Hematopoietic multipotent progenitor cell treated with erythropoietin and hydrocortisone succinate and interleukin-3 and kit ligand, for 17 days (in vitro differentiated cells): ENCODE measurements around the gene SIK2.

ENCODE experiments used
- DNase-seq: peaks from one replicate; pipeline ENCODE4 v3.0.0-alpha.2; 2015; ENCODE audit warnings: low spot score

The SIK2 gene

DNA sequence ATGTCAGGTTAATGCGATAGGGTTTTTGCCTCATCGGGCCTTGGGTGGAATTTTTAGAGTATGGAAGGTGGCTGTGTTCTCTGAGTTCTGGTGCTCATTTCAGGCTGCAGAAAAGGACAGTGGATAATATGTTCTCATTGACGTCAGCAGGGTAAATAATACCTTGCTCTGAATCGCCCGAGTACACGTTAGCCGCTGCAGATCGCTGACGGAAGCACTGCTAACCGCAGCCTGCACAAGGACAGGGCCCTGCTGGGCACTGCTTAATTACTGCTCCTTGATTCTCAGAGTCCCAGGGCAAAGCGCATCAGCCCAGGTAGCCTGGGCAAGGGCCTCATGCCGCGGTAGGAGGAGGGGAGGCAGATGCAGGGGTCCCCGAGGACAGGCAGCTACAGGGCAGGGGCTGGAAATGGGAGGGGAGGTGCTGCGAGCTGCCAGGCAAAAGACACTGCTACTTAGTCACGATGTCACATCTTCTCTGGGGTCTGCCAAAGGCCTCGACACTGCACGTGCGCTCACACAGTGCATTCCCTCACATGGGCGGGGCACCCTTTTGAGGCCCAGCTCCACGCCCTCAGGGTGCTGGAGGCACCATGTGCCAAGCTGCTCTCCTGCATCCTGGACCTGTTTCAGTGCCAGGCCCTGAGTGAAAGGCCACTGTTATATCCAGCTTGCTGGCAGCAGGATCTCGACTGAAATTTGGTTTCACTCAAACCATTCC is 128.8 kb downstream of the SIK2 start:
- DNase-seq, result peak; percentile 54

GRCh38 chr11:111731821-111732220 is 129.6 kb downstream of the SIK2 start:
- DNase-seq, result no peak

DNA sequence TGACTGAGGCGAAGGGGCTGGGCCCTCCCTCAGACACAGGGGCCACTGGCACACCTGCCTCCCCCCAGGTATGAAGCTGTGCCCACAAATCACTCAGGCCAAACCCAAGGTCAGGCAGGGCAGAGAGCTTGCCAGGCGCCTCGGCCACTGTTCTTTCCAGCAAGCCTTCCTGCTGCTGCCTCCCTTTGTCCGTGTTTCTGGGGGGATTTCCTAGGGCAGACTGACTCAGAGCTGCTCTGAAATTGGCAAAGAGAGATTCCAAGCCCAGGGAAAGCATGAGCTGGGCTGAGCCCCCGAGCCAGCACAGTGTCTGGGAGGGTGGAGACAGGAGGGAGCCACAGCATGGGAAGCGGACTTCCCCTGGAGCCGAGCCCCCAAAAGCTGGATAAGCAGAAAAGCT is 130.8 kb downstream of the SIK2 start:
- DNase-seq, result no peak

DNA sequence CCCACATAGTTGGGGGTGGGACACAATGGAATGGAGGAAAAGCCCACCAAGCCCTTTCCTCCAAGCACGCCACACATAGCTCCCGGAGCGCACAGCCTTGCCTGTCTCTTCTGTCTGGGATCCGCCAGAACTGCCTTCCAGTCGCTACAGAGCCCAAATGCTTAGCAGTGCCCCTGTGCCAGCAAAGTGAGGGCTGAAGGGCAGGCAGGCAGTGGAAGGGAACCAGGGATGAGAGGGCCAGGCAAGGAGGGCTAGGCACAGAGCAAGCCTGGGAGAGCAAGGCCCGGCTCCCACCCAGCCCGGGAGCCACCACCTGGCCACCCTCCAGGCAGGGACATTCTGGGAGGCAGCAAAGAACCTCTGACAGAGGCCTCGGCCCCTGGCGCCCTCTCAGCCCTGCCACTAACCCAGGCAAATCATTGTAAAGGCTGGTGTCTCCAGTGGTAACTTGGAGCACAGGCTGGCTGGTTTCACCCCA is 131.4 kb downstream of the SIK2 start:
- DNase-seq, result no peak

DNA sequence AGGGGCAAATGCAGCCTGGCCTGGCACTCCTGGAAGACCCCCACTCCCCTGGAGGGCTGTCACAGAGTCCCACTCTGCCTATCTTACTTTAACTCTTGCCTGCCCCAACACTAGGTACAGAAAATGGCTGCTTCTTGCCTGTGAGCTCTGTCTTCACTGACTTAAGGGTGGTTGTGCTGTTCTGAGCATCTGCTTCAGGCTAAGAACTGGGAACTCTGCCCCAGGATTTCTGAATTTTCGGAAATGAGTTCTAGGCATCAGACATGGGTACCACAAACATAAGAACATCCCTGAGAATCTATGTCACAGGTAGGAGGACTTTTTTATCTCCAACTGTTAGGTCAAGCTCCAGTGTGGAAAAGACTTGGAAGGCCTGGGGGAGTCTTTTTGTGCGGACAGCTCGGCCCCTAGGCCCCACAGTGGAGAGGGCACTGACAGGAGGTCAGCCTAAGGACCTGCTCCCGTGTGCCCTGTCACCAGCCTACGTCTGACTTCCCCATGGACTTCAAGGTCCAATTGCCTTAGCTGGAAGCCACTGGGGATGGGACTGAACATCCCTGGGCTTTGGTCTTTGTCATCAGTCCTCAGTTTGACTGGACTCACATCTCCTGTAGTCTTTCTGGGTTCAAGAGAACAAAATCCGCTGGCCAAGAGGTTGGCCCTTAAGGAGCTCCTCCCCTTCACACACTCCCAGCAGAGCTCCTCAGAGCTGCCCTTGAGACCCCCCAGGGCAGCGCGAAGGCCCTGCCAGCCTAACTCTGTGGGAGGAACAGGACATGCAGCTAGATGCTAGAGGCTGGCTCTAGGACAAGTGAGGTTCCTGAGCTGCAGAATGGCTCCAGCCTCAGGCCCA is 132.1 kb downstream of the SIK2 start:
- DNase-seq, result no peak

DNA sequence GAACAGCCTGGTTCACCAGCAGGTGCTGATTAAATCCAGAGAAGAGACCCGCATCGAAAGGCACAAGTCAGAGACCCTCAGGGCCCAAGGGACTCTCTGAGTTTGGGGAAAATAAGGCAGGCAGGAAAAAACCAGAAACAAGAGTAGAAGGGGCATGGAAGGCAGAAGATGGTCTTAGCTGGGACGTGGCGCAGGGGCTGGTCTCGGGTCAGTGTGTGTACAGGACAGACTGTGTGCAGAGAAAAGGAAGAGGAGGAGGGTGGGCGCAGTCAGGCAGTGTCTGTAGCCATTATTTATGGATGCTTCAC is 132.7 kb downstream of the SIK2 start:
- DNase-seq, result no peak

DNA sequence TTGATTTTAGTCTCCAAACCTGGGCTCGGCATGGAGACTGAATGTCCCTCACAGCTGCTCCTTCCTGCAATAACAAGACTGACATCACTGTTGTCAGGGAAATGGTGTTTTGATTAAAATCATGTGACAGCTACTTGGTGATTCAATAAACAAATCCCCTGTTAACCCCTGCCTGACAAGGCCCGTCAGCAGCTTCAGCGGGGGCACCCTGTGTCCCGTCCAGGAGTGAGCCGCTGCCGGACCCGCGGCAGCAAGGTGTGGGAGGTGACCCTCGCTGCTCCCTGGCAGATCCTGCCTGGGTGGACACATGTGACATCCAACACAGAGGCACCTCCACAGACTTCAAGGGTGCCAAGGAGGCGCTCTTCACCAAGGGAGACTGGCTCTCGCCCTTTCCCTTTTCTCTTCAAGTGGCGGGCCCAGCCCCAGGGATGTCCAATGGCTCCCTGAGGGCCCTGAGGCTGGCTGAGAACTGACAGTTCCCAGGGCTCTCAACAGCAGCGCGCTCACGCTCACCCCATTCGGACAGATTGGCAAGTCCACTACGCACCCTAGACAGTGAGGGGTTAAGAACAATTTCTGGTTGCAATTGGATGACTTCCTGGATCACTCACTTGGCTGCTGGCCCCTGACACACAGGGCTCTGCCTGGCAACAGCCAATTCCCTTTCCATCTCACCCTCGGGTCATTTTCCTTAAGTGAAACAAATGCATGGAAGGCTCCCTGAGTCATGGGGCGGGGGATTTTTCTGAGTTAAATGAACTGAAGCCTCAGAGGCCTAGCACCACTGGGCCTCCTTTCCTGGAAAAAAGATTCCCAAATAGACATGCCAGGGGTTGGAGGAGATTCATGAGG is 133.2 kb downstream of the SIK2 start:
- no peak for DNase-seq

DNA sequence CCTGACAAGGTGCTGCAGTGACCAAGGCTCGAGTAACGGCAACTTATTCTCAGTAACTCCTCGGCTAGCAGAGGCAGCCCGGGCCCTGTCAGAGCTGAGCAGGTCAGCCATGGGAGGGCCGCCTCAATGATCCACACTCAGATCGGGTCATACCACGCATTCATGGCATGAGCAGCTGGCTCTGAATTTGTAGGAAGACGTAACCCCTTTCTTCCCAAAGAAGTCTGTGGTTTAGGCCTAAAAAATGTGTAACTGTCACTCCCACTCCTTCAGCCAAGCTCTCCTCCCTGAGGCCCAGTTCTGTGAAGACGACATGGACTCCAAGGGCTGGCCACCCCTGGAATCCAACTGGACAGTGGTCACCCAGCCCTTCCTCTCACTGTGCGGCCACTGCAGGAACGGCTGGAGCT is 133.9 kb downstream of the SIK2 start:
- DNase-seq, result no peak

- no peak for DNase-seq
Observed at GRCh38 chr11:111736621-111737443, 134.6 kb downstream of the SIK2 start.

GRCh38 chr11:111737444-111738210 is 135.4 kb downstream of the SIK2 start:
- DNase-seq, result no peak

DNA sequence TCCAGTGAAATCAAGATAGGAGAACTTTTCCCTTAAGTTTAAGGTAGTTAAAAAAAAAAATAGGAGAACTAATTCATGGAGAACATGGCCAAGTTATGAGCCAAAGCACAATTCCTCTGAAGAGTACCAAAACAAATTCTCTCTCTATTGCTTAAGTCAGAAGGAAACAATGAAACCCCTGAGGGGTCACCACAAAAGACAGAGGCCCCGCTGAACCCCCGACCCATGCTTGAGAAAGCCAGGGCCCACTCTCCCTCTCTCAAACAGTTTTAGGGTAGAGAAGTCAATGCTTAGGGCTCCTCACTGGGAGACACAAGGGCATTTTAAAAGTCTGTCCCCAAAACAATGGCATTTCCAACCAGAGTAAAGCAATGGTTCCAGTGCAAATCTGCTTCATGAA is 137.1 kb downstream of the SIK2 start:
- no peak for DNase-seq

- DNase-seq, result no peak
Observed at GRCh38 chr11:111741751-111742150, 139.5 kb downstream of the SIK2 start.

- DNase-seq, result no peak
Observed at GRCh38 chr11:111743700-111744099, 141.5 kb downstream of the SIK2 start.

DNA sequence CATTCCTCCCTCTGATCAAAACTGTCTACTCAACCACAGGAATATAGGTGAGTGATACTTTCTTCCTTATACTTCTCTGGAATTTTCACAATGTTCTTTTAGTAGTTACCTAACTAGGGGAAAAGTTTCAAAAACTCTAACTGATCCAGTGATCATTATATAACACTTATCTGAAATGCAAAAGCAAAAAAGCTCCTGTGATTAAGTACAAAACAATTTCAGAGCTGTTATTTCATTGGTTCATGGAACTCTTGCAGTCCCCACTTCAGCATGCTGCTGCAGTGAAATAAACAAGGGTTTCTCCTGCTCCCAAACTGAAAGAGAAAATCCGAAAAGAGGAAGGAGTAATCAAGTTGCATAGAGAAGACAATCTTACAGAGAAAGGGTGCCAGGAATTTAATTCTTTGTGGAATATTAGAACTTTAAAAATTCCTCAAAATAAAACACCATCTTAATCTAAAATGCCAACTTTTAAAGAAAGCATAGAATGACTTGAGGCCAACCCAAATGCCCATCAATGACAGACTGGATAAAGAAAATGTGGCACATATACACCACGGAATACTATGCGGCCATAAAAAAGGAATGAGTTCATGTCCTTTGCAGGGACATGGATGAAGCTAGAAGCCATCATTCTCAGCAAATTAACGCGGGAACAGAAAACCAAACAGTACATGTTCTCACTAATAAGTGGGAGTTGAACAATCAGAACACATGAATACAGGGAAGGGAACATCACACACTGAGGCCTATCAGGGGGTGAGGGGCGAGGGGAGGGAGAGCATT is 143.7 kb downstream of the SIK2 start:
- no peak for DNase-seq

- no peak for DNase-seq
Observed at GRCh38 chr11:111748035-111748804, 146.0 kb downstream of the SIK2 start.

DNA sequence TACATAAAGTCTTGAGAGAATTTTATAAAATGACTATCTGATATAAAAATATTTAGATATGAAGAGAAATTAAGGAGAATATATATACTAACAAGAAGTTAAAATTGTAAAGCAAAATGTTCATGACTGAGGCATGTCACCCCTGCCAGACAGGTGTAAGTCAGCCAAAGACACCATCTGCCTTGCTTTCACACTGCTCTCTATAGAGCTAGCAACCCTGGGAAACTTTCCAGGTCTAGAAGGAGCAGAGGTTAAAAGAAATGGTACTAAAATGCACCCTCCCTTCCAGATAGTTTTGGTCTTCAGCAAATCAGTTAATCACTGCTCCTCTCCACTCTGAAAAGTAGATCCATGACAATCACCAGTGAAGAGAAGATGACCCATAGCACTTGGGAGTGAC is 147.4 kb downstream of the SIK2 start:
- no peak for DNase-seq

GRCh38 chr11:111756097-111756496 is 153.8 kb downstream of the SIK2 start:
- no peak for DNase-seq

GRCh38 chr11:111759376-111759775 is 157.1 kb downstream of the SIK2 start:
- DNase-seq, result no peak

GRCh38 chr11:111759778-111760407 is 157.6 kb downstream of the SIK2 start:
- no peak for DNase-seq
